Activated gamma-delta T cell (primary cell): ENCODE data around the gene SHB.
"Not testable (repeated sequence)": the region's sequence is repeated elsewhere in the genome, so short reads cannot be mapped to it uniquely, and the experiment has no call there.

Experiments used
- DNase-seq: peaks from one replicate; lab custom pipeline; 2025; lab: John Stamatoyannopoulos, UW

SHB gene

GRCh38 chr9:37902796-37903646, 166.0 kb downstream of the SHB start:
- DNase-seq = no peak

- no peak for DNase-seq
Observed at GRCh38 chr9:37902131-37902530, 166.9 kb downstream of the SHB start.

GRCh38 chr9:37899041-37899440, 170.0 kb downstream of the SHB start:
- no peak for DNase-seq

GRCh38 chr9:37897665-37898064, 171.4 kb downstream of the SHB start:
- DNase-seq = no peak

- no peak for DNase-seq
Observed at GRCh38 chr9:37892063-37892462, 177.0 kb downstream of the SHB start.

- DNase-seq = not testable (repeated sequence)
Observed at GRCh38 chr9:37891042-37891441, 178.0 kb downstream of the SHB start.

- no peak for DNase-seq
Observed at GRCh38 chr9:37889536-37889935, 179.5 kb downstream of the SHB start.

GRCh38 chr9:37887977-37888583, 180.9 kb downstream of the SHB start:
- DNase-seq = not testable (repeated sequence)

- DNase-seq = no peak
Observed at GRCh38 chr9:37880916-37881479, 188.0 kb downstream of the SHB start.

- DNase-seq = no peak
Observed at GRCh38 chr9:37876376-37876775, 192.7 kb downstream of the SHB start.

GRCh38 chr9:37873955-37874354, 195.1 kb downstream of the SHB start:
- DNase-seq = no peak

GRCh38 chr9:37870799-37871176, 198.2 kb downstream of the SHB start:
- no peak for DNase-seq

GRCh38 chr9:37870081-37870798, 198.8 kb downstream of the SHB start:
- no peak for DNase-seq
